Measurements from ENCODE around the gene GALNT10. TPM values are rescaled to one million over a fixed set of nuclear protein-coding genes. Genes with fewer than 3 reads are reported as not detected.

Gene GALNT10
- total and polyA plus RNA-seq, 9 of the 15 experiments (the other 6 are each of a cell fraction or from before 2014, with no cell fraction given) = 4.6 to 37.1 (median 13.3) TPM

DNA sequence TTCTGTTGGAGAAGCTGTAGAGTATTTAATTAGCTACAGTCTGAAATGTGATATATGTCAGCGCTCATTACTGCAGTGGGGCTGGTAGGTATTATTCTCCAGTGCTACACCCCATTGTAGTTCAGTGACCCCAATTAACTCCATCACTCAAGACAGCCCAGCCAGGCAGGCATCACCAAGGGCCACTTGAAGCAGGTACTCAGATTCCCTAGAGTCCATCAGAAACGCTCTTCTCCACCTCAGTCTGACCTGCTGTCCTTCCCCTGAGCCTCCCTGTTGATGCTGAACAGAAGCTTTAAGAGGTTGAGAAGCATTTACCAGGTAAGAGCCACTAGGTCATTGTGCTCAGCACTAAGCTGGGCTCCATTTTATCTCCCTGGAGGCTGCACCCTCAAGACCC, 71.8 kb downstream of the GALNT10 start:
- Histone ChIP-seq H3K79me2 (ENCODE audit: control insufficient read depth, insufficient read depth, low read length) (no peaks in the 10 kb centered on the region), H4K20me1 (replicated peaks; ENCODE audit: control insufficient read depth, insufficient read depth, low read length) (no peaks in the 10 kb centered on the region), H3K27ac (ENCODE audit: extremely low read depth, low read depth, low read length) (no peak overlapping the region), H3K4me2 (ENCODE audit: insufficient read depth, low read length) (no peak overlapping the region), H3K4me3 (no peak overlapping the region), H3K9me1 (ENCODE audit: control insufficient read depth, insufficient read depth, low read length) (no peaks in the 10 kb centered on the region), H3K27me3 (ENCODE audit: control insufficient read depth in 2 of 2, insufficient read depth in 2 of 2, low read length in 2 of 2) (no peaks in the 10 kb centered on the region), H3K36me3 (ENCODE audit: control insufficient read depth, insufficient read depth, low read length) (no peaks in the 10 kb centered on the region), H3K9me3 (replicated peaks; ENCODE audit: control insufficient read depth, insufficient read depth, low read depth, low read length) (no peaks in the 10 kb centered on the region), H2AFZ (ENCODE audit: low read depth, low read length) (no peak overlapping the region), H3K9ac (ENCODE audit: insufficient read depth in 1 of 2, low read depth in 2 of 2, low read length in 2 of 2) (no peak overlapping the region), H3K4me1 (replicated peaks in 1 of 2; ENCODE audit: control insufficient read depth in 2 of 2, insufficient read depth in 2 of 2, low read length in 2 of 2) (no peaks in the 10 kb centered on the region)
- DNase-seq (ENCODE audit: extremely low read depth in 1 of 4, low spot score in 3 of 4) = no peak
- in situ Hi-C loops (cut with MboI) = no loop called here
- no peak for FAIRE-seq
- WGBS (ENCODE audit: insufficient coverage, low coverage, missing lambda C conversion rate) = 88% methylated on average over 2 of the region's 2 CpGs
- intact Hi-C loops (cut with micrococcal nuclease) = no loop called here
- BruUV-seq (replicated peaks) = no TSS peak
- ChIA-PET CTCF (ENCODE audit: low intra/inter-chr PET ratio) (no interaction called here), POLR2A (no interaction called here)
- ATAC-seq = no peak
- TF ChIP-seq, protein P1, sequence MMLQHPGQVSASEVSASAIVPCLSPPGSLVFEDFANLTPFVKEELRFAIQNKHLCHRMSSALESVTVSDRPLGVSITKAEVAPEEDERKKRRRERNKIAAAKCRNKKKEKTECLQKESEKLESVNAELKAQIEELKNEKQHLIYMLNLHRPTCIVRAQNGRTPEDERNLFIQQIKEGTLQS (IDR thresholded peaks at IDR 0.05) = no peak
- TF ChIP-seq, protein P1 (CRISPR knock-in tag; conservative IDR thresholded peaks at IDR 0.05) = no peak
- no peak for TF ChIP-seq RBM39 (optimal IDR thresholded peaks at IDR 0.05; ENCODE audit: low read depth, low read length)
- TF ChIP-seq ZBED1 (IDR thresholded peaks at IDR 0.05) = no peak
- TF ChIP-seq NR3C1 (CRISPR knock-in tag; IDR thresholded peaks at IDR 0.05) = no peak
- no peak for TF ChIP-seq ESRRA (IDR thresholded peaks at IDR 0.05; ENCODE audit: borderline replicate concordance, low read depth)
- TF ChIP-seq, protein P2, sequence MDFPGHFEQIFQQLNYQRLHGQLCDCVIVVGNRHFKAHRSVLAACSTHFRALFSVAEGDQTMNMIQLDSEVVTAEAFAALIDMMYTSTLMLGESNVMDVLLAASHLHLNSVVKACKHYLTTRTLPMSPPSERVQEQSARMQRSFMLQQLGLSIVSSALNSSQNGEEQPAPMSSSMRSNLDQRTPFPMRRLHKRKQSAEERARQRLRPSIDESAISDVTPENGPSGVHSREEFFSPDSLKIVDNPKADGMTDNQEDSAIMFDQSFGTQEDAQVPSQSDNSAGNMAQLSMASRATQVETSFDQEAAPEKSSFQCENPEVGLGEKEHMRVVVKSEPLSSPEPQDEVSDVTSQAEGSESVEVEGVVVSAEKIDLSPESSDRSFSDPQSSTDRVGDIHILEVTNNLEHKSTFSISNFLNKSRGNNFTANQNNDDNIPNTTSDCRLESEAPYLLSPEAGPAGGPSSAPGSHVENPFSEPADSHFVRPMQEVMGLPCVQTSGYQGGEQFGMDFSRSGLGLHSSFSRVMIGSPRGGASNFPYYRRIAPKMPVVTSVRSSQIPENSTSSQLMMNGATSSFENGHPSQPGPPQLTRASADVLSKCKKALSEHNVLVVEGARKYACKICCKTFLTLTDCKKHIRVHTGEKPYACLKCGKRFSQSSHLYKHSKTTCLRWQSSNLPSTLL (IDR thresholded peaks at IDR 0.05) = no peak
- TF ChIP-seq, protein P3, sequence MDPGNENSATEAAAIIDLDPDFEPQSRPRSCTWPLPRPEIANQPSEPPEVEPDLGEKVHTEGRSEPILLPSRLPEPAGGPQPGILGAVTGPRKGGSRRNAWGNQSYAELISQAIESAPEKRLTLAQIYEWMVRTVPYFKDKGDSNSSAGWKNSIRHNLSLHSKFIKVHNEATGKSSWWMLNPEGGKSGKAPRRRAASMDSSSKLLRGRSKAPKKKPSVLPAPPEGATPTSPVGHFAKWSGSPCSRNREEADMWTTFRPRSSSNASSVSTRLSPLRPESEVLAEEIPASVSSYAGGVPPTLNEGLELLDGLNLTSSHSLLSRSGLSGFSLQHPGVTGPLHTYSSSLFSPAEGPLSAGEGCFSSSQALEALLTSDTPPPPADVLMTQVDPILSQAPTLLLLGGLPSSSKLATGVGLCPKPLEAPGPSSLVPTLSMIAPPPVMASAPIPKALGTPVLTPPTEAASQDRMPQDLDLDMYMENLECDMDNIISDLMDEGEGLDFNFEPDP (CRISPR knock-in tag; IDR thresholded peaks at IDR 0.05) = no peak
- TF ChIP-seq MCM7 (IDR thresholded peaks at IDR 0.05) = no peak
- no peak for TF ChIP-seq PHB2 (IDR thresholded peaks at IDR 0.05; ENCODE audit: low read depth)
- TF ChIP-seq GABPB1 (CRISPR knock-in tag; IDR thresholded peaks at IDR 0.05) = no peak
- no peak for TF ChIP-seq SAFB (IDR thresholded peaks at IDR 0.05; ENCODE audit: borderline replicate concordance, low read depth, low read length)
- no peak for TF ChIP-seq ZSCAN32 (CRISPR knock-in tag; IDR thresholded peaks at IDR 0.05)
- TF ChIP-seq TRIM28 (IDR thresholded peaks at IDR 0.05) = no peak
- no peak for TF ChIP-seq PPARD (CRISPR knock-in tag; IDR thresholded peaks at IDR 0.05)
- TF ChIP-seq HEY1 (CRISPR knock-in tag; IDR thresholded peaks at IDR 0.05; ENCODE audit: borderline replicate concordance) = no peak
- no peak for TF ChIP-seq BHLHE40 (IDR thresholded peaks at IDR 0.05; ENCODE audit: low read length)
- no peak for TF ChIP-seq ASH1L (IDR thresholded peaks at IDR 0.05; ENCODE audit: borderline replicate concordance, low read depth, partially characterized antibody)
- TF ChIP-seq COPS2 (conservative IDR thresholded peaks at IDR 0.05) = no peak

Data from K562 (cell line).